Liver (tissue), 3 donors: ENCODE results near the gene PALLD.

Experiments used
- ATF3 ChIP-seq: IDR thresholded peaks from 2 replicates; pipeline ENCODE4 v1.6.1; 2016; ENCODE audit warnings: antibody characterized with exemption
- CTCF ChIP-seq: fragments of 150-350 bp; IDR thresholded peaks from 2 replicates; pipeline ENCODE4 v1.5.1; 2017; ENCODE audit warnings: improper control_type of control experiment, low read depth, low read length; ENCODE audit not compliant: missing input control
- GABPA ChIP-seq, 2 donors: IDR thresholded peaks in 1 of 2; conservative IDR thresholded peaks in 1 of 2; 2 replicates each; pipeline ENCODE4 v1.6.1; 2016; ENCODE audit warnings: antibody characterized with exemption in 2 of 2, mild to moderate bottlenecking in 1 of 2, moderate library complexity in 1 of 2
- HNF4A ChIP-seq, 2 donors: conservative IDR thresholded peaks; 2 replicates each; pipeline ENCODE4 v1.6.1; 2016; ENCODE audit warnings: antibody characterized with exemption in 2 of 2, mild to moderate bottlenecking in 2 of 2
- MAX ChIP-seq: IDR thresholded peaks from 2 replicates; pipeline ENCODE4 v1.6.1; 2016; ENCODE audit warnings: antibody characterized with exemption
- RAD21 ChIP-seq, 2 donors: IDR thresholded peaks; 2 replicates each; pipeline ENCODE4 v1.6.1; 2016; ENCODE audit warnings: antibody characterized with exemption in 2 of 2, mild to moderate bottlenecking in 2 of 2
- donor health status: healthy.
- donor health status: healthy.

- no peak for TF ChIP-seq MAX
- TF ChIP-seq CTCF: no peak
- TF ChIP-seq GABPA (IDR thresholded peaks at IDR 0.05 in 1 of 2, conservative IDR thresholded peaks at IDR 0.05 in 1 of 2): no peak
- no peak for TF ChIP-seq ATF3
- no peak for TF ChIP-seq RAD21 (IDR thresholded peaks at IDR 0.05)
- TF ChIP-seq HNF4A (conservative IDR thresholded peaks at IDR 0.05): no peak
Observed at GRCh38 chr4:168839758-168840391, 343.0 kb downstream of the PALLD start.
